GM21786 (cell line): ENCODE data around the gene KDM1B.
A peak's percentile ranks its signal among the peaks of the same experiment; 100 is the strongest.

Source experiments
- ATAC-seq: cut with Tn5 transposase; IDR thresholded peaks from one replicate; pipeline ENCODE4 v1.9.1; 2021; ENCODE audit not compliant: unreplicated experiment

KDM1B gene

DNA sequence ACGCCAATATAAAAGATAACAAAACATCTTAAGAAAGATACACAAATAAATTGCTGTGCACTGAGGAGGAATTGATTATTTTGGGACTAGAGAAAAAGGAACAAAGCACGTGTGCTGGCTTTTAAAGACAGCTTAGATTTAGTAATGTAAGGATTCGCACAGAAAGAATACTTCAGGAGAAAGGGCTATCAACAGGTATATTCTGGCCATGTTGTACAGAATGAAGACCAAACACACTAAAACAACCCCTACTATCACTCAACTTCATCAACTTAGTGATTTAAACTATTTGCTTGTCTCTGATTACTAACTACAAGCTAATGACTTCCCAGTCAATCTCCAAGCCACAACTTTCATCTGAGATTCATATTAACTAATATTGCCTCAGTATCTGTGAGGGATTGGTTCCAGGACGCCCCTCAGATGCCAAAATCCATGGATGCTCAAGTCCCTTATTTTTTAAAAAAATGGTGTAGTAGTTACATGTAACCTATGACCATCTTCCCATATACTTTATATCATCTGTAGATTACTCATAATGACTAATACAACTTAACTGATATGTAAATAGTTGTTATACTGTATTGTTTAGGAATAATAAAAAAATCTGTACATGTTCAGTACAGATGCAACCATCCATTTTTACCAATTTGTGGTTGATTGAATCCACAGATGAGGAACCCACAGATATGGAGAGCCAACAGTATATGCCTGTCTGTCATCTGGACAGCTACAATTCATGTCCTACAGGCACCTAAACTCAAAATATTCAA lies 104.6 kb downstream of the KDM1B start:
- ATAC-seq: no peak

DNA sequence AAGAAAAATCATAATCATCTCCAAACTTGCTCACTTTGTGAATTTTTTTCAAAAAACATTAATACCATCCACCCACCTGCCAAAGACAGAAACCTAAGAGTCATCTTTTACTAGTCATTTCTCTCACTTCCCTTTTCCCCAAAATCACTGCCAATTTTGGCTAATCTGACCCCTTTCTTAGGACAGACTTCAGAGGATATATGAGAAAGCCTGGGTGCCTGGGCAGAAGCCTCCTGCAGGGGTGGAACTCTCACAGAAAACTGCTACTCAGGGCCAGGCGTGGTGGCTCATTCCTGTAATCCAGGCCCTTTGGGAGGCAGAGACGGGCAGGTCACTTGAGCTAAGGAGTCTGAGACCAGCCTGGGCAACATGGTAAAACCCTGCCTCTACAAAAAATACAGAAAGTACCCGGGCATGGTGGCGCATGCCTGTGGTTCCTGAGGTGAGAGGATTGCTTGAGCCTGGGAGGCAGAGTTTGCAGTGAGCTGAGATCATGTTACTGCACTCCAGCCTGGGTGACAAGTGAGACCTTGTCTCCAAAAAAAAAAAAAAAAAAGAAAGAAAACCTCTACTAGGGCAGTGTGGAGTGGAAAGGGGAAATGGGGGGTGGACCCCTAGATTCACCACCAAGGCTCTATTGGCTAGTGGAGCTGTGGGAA lies 105.4 kb downstream of the KDM1B start:
- peak; percentile 42 for ATAC-seq

DNA sequence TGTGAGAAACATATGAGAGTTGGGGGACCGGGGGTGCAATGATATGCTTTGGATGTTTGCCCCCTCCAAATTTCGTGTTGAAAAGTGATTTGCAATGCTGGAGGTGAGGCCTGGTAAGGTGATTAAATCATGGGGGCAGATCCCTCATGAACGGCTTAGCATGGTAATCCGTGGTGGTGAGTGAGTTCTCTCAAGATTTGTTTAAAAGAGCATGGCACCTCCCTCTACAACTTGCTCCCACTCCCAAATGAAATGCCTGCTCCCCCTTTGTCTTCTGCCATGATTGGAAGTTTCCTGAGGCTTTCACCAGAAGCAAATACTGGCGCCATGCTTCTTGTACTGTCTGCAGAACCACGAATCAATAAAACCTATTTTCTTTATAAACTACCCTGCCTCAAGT lies 106.7 kb downstream of the KDM1B start:
- no peak for ATAC-seq

DNA sequence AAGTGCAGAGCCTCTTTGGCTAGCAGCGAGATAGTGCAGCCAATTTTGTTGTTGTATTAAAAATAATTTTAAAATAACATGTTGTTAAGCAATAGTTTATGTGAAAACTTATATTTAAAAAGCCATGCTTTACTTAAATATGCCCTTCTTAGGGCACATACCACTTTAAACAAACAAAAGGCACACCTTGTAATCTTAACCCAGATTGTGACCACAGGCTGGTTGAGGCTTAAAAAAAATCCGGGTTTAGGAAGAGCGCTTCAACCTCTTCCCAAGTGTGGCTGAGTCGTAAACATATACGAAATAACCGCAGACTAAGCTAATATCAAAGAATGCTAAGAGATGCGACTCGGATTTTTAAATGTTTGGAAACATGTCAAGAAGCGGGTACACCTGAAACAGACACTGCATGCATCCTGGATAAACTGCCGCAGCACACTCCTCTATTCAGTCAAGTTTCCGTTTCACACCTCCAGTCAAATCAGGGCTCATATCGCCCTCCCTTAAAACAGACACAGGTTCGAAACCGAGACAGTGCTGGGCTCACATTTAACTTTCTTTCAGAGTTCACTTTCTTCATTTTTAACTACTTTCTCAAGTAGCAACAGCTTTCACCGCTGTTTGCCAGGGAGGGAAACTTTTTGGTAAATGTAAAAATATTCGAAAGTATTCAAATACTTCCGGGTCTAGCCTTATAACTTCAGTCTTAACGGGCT lies 107.6 kb downstream of the KDM1B start:
- peak; percentile 60 for ATAC-seq

DNA sequence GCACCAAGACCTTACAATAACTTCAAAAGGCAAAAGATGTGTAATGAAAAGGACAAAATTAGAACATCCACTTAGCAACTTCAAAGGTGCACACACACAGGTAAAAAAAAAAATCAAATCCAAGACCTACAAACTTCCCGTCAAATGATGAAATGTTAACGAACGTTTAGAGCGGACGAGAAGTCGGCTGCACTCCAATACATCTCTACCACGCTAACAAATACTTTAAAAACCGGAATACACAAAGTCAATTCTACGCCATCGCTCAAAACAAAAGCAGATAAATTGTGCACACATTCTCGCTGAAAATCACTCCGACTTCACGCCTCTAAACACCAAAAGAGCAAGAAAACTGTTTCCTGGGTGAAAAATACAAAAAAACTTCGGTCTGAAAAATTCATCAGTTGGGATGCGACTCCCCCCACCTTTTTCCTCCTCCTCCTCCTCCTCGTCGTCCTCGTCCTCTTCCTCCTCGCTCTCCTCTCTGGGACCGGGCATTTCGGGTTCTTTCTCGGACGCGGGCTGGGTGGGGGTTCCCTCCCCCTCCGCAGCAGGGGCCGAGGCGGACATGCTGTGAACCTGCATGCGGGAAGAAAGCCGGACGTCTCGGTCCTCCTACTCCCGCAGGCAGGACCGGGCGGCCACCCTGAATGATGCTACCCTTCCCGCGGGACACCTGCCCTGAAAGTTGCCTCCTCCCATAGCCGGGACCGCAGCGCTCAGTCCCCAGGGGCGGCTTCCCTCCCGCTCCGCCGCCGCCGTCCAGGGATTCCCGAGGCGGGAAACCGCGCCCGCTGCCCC lies 108.4 kb downstream of the KDM1B start:
- ATAC-seq: no peak

DNA sequence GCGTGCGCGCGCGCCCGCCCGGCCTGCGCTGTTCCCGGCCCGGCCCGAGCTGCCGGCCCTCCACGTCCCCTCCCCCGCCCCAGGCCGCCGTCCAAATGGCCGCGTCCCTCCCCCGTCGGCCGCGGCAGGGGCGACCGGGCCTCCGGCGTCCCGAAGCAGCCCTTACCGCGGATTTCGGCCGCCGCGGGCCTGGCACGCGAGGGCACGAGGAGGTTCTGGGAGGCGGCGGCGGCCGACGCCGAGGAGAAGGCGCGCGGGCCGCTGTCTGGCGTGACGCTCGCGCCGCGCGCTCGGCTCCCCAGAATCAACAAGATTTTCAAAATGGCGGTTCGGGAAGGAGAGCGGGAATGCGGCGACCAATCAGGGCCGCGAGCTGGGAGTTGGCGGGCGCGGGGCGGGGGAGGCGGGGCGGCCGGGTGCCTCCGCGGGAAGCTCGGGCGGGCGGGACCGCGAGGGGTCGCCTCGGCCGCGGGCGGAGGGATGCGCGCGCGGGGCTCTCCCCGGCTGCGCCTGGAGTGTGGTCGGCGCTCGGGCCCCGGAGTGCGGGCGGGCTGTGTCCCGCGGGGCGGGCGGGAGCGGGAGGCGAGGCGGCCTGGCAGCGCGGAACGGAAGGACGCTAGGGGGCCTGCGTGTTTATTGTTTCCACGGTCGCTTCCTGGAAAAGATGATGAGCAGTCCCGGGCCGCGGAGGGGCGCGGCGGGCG lies 109.1 kb downstream of the KDM1B start, which contains the start of gene DEK:
TSS of gene DEK (minus strand) at position 312 of the 704 bp plus-strand sequence. CDS start 543 bp downstream, outside the sequence.
- ATAC-seq: peak; percentile 26

DNA sequence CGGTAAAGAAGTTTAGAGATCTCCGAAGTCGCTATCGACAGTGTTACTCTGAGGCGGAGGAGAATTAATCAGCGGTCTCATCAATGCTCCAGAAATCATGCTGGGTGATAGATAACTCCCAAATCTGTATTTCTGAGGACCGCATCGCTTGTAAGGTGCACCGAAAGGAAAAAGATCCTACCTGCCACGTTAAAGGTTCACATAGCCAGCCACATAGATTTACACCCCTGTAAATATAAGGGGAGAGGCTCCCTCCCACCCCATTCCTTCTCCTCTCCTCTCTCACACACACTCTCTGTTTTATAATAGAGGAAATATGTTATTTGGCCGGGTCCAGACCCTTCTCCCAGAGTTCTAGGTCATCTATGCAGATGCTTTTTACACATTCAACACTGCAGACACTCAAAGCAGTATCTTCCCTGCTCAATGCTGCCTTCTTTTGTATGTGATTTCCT lies 109.7 kb downstream of the KDM1B start:
- no peak for ATAC-seq

DNA sequence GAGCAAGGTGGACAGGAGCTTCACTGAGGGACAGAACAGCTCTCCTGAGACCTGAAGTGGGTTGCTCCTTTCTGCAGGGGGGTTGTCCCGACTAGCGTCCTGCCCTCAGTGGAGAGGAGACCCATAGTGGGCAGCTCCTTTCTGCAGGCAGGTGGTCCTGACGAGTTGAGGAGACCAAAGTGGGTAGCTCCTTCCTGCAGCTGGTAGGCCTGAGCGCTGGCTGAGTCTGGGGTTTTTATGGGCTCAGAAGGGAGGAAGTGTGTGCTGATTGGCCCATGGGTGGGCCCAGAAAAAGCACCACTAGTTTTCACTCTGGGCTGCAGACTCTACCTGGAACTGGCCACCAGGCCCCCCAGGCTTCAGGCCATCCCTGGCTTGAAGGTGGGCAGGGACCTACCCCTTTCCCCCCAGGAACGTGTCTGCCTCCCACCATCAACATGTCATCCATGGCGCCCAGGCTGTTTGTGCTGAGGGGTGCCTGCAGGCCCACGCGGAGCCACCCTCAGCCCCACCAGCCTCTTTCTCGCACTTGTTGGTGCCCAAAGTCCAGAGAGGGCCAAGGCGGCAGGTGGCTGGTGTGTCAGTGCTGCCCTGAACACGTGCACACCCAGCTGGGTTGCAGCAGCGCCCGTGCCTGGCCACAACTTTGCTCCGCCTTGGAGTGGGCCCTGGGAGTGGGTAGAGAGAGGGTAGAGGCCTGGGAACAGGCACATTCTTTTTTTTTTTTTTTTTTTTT lies 110.7 kb downstream of the KDM1B start:
- no peak for ATAC-seq

DNA sequence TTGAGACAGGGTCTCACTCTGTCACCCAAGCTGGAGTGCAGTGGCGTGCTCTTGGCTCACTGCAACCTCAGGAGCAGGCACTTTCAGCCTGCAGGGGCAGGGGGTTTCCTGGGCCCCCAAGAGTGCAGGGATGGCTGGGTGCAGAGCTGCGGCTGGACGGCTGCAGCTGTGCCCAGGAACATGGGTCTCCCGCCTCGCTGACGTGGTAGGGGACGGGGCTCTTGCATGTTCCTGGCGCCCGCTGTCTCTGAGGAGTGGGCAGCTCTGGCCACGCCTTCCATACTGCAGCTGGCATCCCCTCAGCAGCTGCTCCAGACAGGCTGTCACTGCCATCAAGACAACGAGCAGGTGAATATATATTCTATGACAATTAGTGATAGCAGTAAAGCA lies 111.3 kb downstream of the KDM1B start:
- ATAC-seq: no peak

DNA sequence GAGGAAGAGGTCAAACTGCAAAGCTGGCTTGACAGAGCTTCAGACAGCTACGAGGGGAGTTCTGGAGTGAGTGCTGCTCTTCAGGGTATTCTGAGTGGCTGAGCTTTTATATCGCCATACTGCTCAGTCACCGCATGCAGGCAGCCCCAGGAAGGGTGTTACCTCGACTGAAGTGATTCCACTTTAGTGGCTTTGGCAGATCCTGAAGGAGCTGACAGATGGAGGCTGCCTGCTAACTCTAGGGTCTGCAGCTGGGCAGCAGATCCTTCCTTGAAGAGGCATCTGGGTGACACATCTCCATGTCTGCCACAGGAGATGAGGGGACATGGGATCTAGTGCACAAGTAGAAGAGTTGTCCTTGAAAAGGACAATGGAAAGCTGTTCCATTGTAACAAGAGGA lies 112.8 kb downstream of the KDM1B start:
- ATAC-seq: no peak

DNA sequence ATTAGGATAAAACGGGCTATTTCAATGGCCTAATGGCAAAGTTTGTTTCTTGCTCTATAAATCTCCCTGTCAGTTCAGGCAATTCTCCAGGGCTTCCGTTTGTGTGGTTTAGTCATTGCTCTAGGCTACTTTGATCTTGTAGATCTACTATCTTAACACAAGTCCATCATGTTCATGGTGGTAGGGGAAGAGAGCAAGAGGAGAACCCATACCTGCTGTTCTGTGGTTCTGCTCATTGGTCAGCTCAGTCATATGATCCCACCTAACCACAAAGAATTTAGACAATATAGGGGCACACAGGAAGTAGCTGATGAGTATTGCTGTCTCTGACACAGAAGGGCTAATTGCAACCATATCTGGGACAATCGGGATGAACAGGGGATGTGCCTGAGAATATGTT lies 114.0 kb downstream of the KDM1B start:
- ATAC-seq: no peak

DNA sequence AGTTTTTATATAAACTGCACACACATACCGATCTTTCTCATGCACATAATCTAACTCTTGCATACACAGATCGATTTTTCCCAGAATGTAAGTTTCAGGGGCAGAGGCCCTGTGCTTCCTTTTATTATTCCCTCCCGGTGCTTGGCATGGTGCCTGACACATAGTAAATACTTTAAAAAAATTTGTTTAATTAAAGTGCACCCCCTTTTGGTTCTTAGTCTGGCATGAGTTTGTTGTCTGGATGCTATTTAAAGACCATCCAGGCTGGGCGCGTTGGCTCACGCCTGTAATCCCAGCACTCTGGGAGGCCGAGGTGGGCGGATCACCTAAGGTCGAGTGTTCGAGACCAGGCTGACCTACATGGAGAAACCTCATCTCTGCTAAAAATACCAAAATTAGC lies 114.5 kb downstream of the KDM1B start:
- ATAC-seq: no peak

DNA sequence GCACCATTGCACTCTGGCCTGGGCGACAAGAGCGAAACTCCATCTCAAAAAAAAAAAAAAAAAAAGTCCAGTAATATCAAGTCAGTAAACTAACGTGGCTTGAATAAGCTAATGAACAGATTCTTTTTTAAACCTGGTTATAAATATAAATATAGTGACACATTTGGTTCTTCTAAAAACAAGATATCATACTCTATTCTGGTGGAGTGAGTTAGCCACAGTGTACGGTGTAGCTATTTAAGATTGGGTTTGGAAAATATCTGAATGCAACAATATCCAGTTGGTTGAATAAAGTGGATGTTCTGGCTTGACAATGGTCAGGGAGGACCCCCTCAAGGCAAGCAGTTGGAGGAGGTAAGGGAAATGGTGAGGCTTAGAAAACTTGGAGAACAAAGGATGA lies 115.0 kb downstream of the KDM1B start:
- no peak for ATAC-seq
